HG03354 (cell line): ENCODE measurements around the gene PRSS35.
"Not testable (repeated sequence)": the region's sequence is repeated elsewhere in the genome, so short reads cannot be mapped to it uniquely, and the experiment has no call there.

Experiments used
- ATAC-seq: cut with Tn5 transposase; IDR thresholded peaks from one replicate; pipeline ENCODE4 v1.9.1; 2021; ENCODE audit warnings: mild to moderate bottlenecking; ENCODE audit not compliant: unreplicated experiment, poor library complexity, severe bottlenecking

Gene PRSS35, protein sequence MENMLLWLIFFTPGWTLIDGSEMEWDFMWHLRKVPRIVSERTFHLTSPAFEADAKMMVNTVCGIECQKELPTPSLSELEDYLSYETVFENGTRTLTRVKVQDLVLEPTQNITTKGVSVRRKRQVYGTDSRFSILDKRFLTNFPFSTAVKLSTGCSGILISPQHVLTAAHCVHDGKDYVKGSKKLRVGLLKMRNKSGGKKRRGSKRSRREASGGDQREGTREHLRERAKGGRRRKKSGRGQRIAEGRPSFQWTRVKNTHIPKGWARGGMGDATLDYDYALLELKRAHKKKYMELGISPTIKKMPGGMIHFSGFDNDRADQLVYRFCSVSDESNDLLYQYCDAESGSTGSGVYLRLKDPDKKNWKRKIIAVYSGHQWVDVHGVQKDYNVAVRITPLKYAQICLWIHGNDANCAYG

GRCh38 chr6:83511901-83512681 lies at the start of gene PRSS35:
PRSS35 (plus strand) TSS chr6:83512534; CDS start chr6:83523442, 10,908 bp downstream.
- peak; percentile 54 for ATAC-seq

- no peak for ATAC-seq
Measured at GRCh38 chr6:83463886-83464285, 48.4 kb upstream of the PRSS35 start.

DNA sequence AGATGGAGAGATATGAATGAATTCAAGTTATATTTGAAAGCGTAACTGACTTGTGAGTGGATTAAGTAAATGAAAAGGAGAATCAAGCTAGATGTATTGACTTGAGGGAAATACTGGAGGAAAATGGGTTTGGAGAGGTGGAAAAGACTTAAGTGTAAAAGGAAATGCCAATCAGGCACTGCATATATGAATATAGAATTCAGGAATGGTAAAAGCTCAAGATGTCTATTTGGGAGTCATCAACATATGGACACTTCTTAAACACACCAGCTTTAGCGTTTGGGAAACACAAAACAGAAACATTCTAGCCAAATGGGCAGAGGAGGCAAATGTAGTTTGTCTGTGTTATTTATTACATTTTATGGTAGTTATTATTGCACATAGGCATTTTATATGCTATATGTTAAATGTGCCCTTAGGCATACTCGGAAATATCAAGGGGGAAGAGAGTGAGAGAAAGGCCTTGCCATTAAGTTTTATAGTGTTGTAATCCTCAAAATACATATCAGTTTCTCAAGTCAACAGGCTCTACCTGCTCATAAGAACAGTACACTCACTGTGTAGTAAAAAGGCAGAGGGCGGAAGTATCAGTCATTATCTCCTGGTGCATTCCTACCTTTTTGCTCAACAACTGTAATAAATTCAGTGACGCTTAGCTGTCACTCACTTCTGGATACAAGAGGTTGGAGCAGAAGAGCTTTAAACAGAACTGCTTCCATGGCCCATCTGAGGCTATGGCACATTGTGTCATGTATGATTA lies 47.8 kb upstream of the PRSS35 start:
- no peak for ATAC-seq

GRCh38 chr6:83466328-83466727 lies 46.0 kb upstream of the PRSS35 start:
- ATAC-seq, result no peak

DNA sequence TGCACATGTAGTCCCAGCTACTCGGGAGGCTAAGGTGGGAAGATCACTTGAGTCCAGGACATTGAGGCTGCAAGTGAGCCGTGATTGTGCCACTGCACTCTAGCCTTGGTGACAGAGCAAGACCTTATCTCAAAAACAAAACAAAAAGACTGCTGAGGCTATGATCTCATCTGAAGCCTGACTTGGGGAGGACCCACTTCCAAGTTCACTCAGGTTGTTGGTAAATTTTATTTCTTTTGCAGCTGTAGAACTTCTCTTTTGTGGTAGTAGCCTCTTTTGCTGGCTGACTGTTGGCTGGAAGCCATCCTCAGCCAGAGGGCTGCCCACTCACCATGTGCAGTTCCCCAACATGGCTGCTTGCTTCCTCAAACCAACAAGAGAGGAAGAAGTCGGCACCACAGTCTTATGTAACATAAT lies 44.7 kb upstream of the PRSS35 start:
- ATAC-seq, result no peak

DNA sequence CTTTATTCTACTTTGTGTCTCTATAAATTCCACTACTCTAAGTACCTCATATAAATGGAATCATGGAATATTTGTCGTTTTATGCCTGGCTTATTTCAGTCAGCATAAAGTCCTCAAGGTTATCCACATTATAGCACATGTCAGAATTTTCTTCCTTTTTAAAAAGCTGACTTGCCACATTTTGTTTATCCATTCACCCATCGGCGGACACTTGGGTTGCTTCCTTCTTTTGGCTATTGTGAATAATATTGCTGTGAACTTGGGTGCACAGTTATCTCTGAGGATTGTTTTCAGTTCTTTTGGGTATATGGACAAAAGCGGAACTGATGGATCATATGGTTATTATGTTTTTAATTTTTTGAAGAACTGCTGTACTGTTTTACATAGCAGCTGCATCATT lies 42.3 kb upstream of the PRSS35 start:
- ATAC-seq, result no peak

- ATAC-seq, result no peak
Measured at GRCh38 chr6:83470587-83470986, 41.7 kb upstream of the PRSS35 start.

DNA sequence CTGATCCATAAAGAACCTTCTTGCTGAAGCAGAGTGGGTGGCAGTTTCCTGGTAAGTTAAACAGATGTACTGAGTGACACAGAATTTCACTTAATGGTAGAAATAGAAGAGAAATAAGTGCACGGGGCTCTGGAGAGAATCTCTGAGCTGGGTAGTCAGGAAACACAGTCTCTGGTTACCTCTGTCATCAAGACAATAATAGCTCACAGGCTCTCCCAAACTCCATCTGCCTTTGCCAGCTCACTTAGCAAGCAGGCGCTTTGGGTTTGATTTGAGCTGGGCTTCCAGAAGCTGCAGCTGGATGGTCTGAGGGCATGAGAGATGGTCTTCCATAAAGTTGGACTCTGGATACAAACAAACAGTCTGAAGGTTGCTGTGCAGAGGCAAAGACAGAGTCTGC lies 39.6 kb upstream of the PRSS35 start:
- ATAC-seq, result no peak

DNA sequence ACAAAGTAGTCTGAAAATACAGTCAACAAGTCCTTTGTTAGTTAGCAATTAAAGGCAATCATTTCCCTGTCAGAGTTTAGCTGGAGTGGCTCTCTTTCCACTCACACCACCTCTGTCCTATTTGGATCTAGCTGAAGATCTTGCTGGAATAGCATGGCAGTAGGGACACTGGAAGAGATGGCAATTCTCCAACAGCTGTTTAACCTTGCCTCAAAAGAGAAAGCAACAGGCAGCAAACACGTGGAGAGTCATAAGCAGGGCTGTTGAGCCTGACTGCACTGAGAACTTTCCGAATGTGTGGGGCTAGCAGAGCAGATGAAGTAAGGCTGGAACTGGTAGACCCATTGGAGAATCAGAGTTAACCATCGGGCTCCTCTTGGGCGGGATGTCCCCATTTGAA lies 38.0 kb upstream of the PRSS35 start:
- ATAC-seq, result no peak

DNA sequence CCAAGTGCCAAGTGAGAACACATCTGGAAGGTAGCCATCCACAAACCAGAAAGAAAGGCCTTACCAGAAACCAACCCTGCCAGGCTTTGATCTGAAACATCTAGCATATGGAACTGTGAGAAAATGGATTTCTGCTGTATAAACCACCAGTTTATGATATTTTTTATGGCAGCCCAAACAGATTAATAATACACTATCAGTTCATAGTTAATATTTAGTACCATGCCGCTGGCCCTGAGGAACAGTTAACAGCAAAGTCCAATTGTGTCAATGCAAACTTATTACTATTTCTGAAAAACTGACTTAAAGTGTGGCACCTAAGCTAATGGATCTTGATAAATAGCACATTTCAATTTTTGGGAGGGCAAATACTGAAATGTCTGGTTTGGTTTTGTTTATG lies 35.4 kb upstream of the PRSS35 start:
- ATAC-seq, result no peak

- no peak for ATAC-seq
Measured at GRCh38 chr6:83479389-83479788, 32.9 kb upstream of the PRSS35 start.

GRCh38 chr6:83480470-83480869 lies 31.9 kb upstream of the PRSS35 start:
- ATAC-seq, result no peak

GRCh38 chr6:83481938-83482337 lies 30.4 kb upstream of the PRSS35 start:
- ATAC-seq, result not testable (repeated sequence)

DNA sequence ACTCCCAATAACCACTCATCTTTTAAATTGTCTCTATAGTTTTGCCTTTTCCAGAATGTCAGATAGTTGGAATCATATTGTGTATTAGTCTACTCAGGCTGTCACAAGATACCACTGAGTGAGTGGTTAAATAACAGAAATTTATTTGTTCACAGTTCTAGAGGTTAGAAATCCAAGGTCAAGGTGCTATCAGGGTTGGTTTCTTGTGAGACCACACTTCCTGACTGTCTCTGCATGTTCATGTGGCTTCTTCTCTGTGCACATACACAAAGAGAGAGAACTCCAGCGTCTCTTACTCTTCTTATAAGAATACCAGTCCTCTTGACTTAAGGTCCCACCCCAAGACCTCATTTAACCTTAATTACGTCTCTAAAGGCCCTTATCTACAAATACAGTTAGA lies 23.9 kb upstream of the PRSS35 start:
- ATAC-seq, result no peak

- no peak for ATAC-seq
Measured at GRCh38 chr6:83488861-83489260, 23.5 kb upstream of the PRSS35 start.

GRCh38 chr6:83490217-83490807 lies 22.0 kb upstream of the PRSS35 start:
- ATAC-seq, result no peak

DNA sequence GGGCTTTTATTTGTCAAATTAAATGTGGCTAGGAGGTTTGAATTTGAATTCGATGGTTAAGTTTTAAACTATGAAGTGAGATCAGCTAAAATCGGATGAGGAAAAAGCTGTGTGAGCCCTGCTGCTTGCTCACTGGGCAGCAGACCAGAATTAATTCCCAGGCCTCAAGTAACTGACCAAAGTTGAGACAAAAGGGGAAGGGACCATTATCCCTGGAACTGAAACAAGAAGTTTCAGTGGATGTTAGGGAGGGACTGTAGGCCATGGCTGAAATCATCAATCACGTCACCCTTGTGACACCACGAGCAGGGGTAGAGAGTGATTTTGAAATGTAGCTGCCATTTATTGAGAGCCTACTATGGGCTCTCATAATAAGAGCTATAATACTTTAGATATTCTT lies 7.0 kb upstream of the PRSS35 start:
- no peak for ATAC-seq

GRCh38 chr6:83509441-83509840 lies 2.9 kb upstream of the PRSS35 start:
- no peak for ATAC-seq

GRCh38 chr6:83510791-83511190 lies 1.5 kb upstream of the PRSS35 start:
- ATAC-seq, result no peak

DNA sequence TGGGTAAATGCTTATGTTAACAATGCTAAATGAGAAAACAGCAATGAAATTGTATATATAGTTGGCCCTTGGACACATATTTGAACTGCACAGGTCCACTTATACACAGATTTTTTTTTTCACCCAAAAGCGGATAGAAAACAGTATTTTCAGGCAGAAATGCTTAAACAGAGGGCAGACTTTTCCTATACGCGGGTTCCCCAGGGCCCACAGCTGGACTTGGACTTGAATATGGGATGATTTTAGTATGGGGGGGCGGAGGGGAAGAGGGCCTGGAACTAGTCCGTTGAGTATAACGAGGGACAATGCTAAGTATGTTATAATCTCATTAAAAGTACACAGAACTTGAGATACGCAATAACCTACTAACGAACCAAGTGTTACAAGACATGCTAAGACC lies 1.1 kb upstream of the PRSS35 start:
- ATAC-seq, result no peak
